ENCODE measurements around the gene TRIO.

DNA sequence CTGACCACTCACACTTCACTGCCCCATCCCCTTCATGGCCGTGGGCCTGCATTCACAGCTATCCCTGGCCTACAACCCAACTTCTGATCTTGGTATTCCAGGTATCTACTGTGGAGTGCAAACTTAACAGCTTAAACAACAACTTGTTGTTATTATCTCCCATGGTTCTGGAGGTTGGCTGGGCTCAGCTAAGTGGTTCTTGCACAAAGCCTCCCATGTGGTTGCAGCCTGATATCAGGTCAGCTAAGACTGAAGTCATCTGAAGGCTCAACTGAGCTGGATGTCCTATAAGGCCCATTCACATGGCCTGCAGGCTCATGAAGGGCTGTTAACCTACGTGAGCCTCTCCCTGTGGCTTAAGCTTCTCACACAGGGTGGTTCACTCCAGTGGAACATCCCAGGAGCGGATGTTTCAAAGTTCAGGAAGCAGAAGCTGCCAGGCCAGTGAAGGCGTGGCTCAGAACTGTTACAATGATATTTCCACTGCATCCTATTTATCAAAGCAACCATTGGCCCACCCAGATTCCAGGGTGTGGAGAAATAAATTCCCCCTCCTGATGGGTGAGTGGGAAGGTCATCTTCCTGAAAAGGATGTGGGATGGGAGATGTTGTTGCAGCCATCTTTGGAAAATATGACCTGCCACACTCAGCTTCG is 30.0 kb upstream of the TRIO start:
- TF ChIP-seq CTCF (conservative IDR thresholded peaks at IDR 0.05; ENCODE audit: low read depth, low read length): no peak
- no peak for TF ChIP-seq EZH2 (IDR thresholded peaks at IDR 0.05; ENCODE audit: borderline replicate concordance, low read depth, low read length, poor library complexity, severe bottlenecking)

Data from A673 (cell line).